B cell (primary cell): ENCODE results near the gene GRIA3. TPM values are rescaled to one million over a fixed set of nuclear protein-coding genes. Genes with fewer than 3 reads are reported as not detected.

Experiments used
- ATAC-seq: fragments of 200-7000 bp; cut with Tn5 transposase; one replicate; pipeline ENCODE4 v1.10.0; 2021; ENCODE audit warnings: low read depth, mild to moderate bottlenecking, moderate number of reproducible peaks, moderate library complexity
- CTCF ChIA-PET: fragments of 350-600 bp; sonication (Branson Sonifier 250); formaldehyde crosslinking; loops from one replicate; lab custom pipeline; 2021; ENCODE audit warnings: antibody characterized with exemption, inconsistent platforms; lab: Charles Lee
- POLR2A ChIA-PET: fragments of 350-600 bp; sonication (Branson Sonifier 250); formaldehyde crosslinking; loops from one replicate; lab custom pipeline; 2021; ENCODE audit warnings: antibody characterized with exemption; lab: Charles Lee
- DNase-seq: peaks from one replicate; pipeline ENCODE4 v3.0.0; 2013
- H2AFZ ChIP-seq: 2 replicates; pipeline ENCODE4 v1.6.1; 2012; ENCODE audit warnings: mild to moderate bottlenecking, low read depth, low read length; ENCODE audit not compliant: insufficient read depth, poor library complexity, severe bottlenecking
- H3K27ac ChIP-seq, 2 donors: 1 replicate in 1 of 2; 2 replicates in 1 of 2; pipeline ENCODE4 v1.5.1; 2012 to 2013; ENCODE audit warnings: low read length in 2 of 2, mild to moderate bottlenecking in 2 of 2, moderate library complexity in 1 of 2
- H3K27me3 ChIP-seq, 4 experiments: fragments of 200-600 bp in 1 of 4; sonication (generic) in 1 of 4; replicated peaks in 1 of 4; 1 replicate in 2 of 4; 2 replicates in 2 of 4; pipeline versions ENCODE4 v1.6.1 to v1.7.0; 2013 to 2016; ENCODE audit warnings: low read length in 3 of 4, mild to moderate bottlenecking in 2 of 4, mixed read lengths in 1 of 4, moderate library complexity in 1 of 4; ENCODE audit not compliant: insufficient read depth in 4 of 4, control insufficient read depth in 3 of 4; ENCODE audit errors: control extremely low read depth in 1 of 4
- H3K36me3 ChIP-seq, 2 experiments: replicated peaks in 1 of 2; 1 replicate in 1 of 2; 2 replicates in 1 of 2; pipeline versions ENCODE4 v1.6.1 to v1.7.1; 2013; ENCODE audit warnings: low read length in 1 of 2; ENCODE audit not compliant: insufficient read depth in 2 of 2, control insufficient read depth in 1 of 2; ENCODE audit errors: control extremely low read depth in 1 of 2, extremely low read depth in 1 of 2
- H3K4me1 ChIP-seq, 2 donors: fragments of 200-600 bp in 1 of 2; sonication (generic) in 1 of 2; 1 replicate in 1 of 2; 2 replicates in 1 of 2; pipeline versions ENCODE4 v1.5.1 to v1.6.1; 2013 to 2017; ENCODE audit warnings: low read length in 2 of 2; ENCODE audit not compliant: control insufficient read depth in 2 of 2, insufficient read depth in 2 of 2
- H3K4me2 ChIP-seq: replicated peaks from 2 replicates; pipeline ENCODE3; 2012; ENCODE audit warnings: mild to moderate bottlenecking, low read depth, low read length; ENCODE audit not compliant: poor library complexity, severe bottlenecking
- H3K4me3 ChIP-seq, 5 experiments: fragments of 200-600 bp in 1 of 5; sonication (generic) in 1 of 5; 1 replicate in 3 of 5; 2 replicates in 2 of 5; pipeline versions ENCODE4 v1.5.1 to v1.7.0; 2011 to 2016; ENCODE audit warnings: low read length in 4 of 5, mild to moderate bottlenecking in 4 of 5, low read depth in 2 of 5, control low read depth in 1 of 5, moderate library complexity in 1 of 5; ENCODE audit not compliant: insufficient read depth in 1 of 5; ENCODE audit errors: control extremely low read depth in 1 of 5, extremely low read depth in 1 of 5
- H3K79me2 ChIP-seq: fragments of 200-600 bp; sonication (generic); one replicate; pipeline ENCODE4 v1.6.0; 2016; ENCODE audit warnings: low read length; ENCODE audit not compliant: control insufficient read depth, insufficient read depth
- H3K9ac ChIP-seq: fragments of 200-600 bp; sonication (generic); 2 replicates; pipeline ENCODE4 v1.6.1; 2017; ENCODE audit warnings: mild to moderate bottlenecking, low read length, moderate library complexity
- H3K9me3 ChIP-seq, 3 donors: one replicate each; pipeline versions ENCODE4 v1.6.1 to v1.7.1; 2013; ENCODE audit warnings: low read length in 2 of 3; ENCODE audit not compliant: control insufficient read depth in 2 of 3, insufficient read depth in 1 of 3; ENCODE audit errors: control extremely low read depth in 1 of 3
- H4K20me1 ChIP-seq: 2 replicates; pipeline ENCODE4 v1.6.0; 2012; ENCODE audit warnings: mild to moderate bottlenecking, low read length; ENCODE audit not compliant: insufficient read depth, control insufficient read depth, poor library complexity, severe bottlenecking
- H3K27ac Mint-ChIP-seq: one replicate; pipeline ENCODE4 v1.8.0; 2021; ENCODE audit warnings: mixed read lengths
- H3K27me3 Mint-ChIP-seq: one replicate; pipeline ENCODE4 v1.8.0; 2021; ENCODE audit warnings: mixed read lengths
- H3K4me1 Mint-ChIP-seq: one replicate; pipeline ENCODE4 v1.8.0; 2021; ENCODE audit warnings: mixed read lengths
- H3K4me3 Mint-ChIP-seq: one replicate; pipeline ENCODE4 v1.8.0; 2021; ENCODE audit warnings: mixed read lengths
- H3K9me3 Mint-ChIP-seq: one replicate; pipeline ENCODE4 v1.8.0; 2022; ENCODE audit warnings: mixed read lengths; ENCODE audit not compliant: insufficient read depth
- CTCF ChIP-seq: fragments of 200-600 bp; IDR thresholded peaks from one replicate; pipeline ENCODE4 v1.8.0; 2022; ENCODE audit warnings: antibody characterized with exemption, mild to moderate bottlenecking
- EZH2 ChIP-seq: IDR thresholded peaks from 2 replicates; pipeline ENCODE4 v1.6.1; 2012; ENCODE audit warnings: borderline replicate concordance, low read depth, mild to moderate bottlenecking, moderate library complexity, low read length; ENCODE audit not compliant: insufficient read depth, poor library complexity, severe bottlenecking
- WGBS: methylation state at CpG from one replicate; pipeline ENCODE4 v1.1.5; 2013; ENCODE audit warnings: missing lambda C conversion rate; ENCODE audit not compliant: insufficient coverage; 5-methylcytosine and 5-hydroxymethylcytosine counted together
- intact Hi-C: fragments of 100-400 bp; cut with micrococcal nuclease; formaldehyde crosslinking; loops from one replicate; pipeline ENCODE4 v1.10.0; 2022
- polyA plus RNA-seq: library from polyadenylated mRNA; depleted of rRNA; stranded (reverse); fragments of >200 nt; gene quantifications from 2 replicates; pipeline ENCODE4 v1.2.3, GENCODE V29; 2012
- total RNA-seq, 2 donors: library from RNA; stranded (reverse); fragments of 120-200 nt in 1 of 2; gene quantifications; 1 replicate in 1 of 2; 2 replicates in 1 of 2; pipeline versions ENCODE4 v1.2.3 to v1.2.4, GENCODE V29; 2013 to 2022

GRIA3 gene
- total and polyA plus RNA-seq, 2 donors (not counting 1 experiment from before 2014, with no cell fraction given): not detected

GRCh38 chrX:123186801-123187200 is 2.7 kb downstream of the GRIA3 start:
- Histone ChIP-seq H3K27me3 (peaks cover 0 to 25% (median 0%) of the 10 kb centered on the region in 4 experiments), H2AFZ (no peak overlapping the region), H3K9ac (no peak overlapping the region), H3K36me3 (no peaks in the 10 kb centered on the region), H3K4me2 (no peak overlapping the region), H3K4me3 (no peak overlapping the region), H4K20me1 (no peaks in the 10 kb centered on the region), H3K27ac (no peak overlapping the region), H3K79me2 (no peaks in the 10 kb centered on the region), H3K4me1 (no peaks in the 10 kb centered on the region), H3K9me3 (no peaks in the 10 kb centered on the region)
- ChIA-PET POLR2A (no interaction called here), CTCF (no interaction called here)
- TF ChIP-seq CTCF (no peak), EZH2 (no peak)
- no peak for ATAC-seq
- Mint-ChIP-seq H3K4me1 (peaks cover 7% of the 10 kb centered on the region), H3K27me3 (peaks cover 26% of the 10 kb centered on the region), H3K27ac (no peak overlapping the region), H3K9me3 (no peaks in the 10 kb centered on the region), H3K4me3 (no peak overlapping the region)
- intact Hi-C loops: no loop called here
- no CpG with 5 or more reads among the region's 3 CpGs for WGBS
- no peak for DNase-seq

- no peak for ATAC-seq
- no peak overlapping the region for H3K4me2 ChIP-seq
Measured at GRCh38 chrX:123188081-123188480, 4.0 kb downstream of the GRIA3 start.

More at GRCh38 chrX:123188081-123188480, 4.0 kb downstream of the GRIA3 start:
- Mint-ChIP-seq H3K4me3 (no peak overlapping the region), H3K9me3 (no peaks in the 10 kb centered on the region), H3K27me3 (peaks cover 19% of the 10 kb centered on the region), H3K27ac (no peak overlapping the region), H3K4me1 (peaks cover 7% of the 10 kb centered on the region)
- no peaks in the 10 kb centered on the region for H3K79me2 ChIP-seq
- H3K27ac ChIP-seq: no peak overlapping the region
- TF ChIP-seq CTCF: no peak
- TF ChIP-seq EZH2: no peak
- WGBS: 100% methylated on average over 1 of the region's 3 CpGs
- no peaks in the 10 kb centered on the region for H3K4me1 ChIP-seq
- no peaks in the 10 kb centered on the region for H3K36me3 ChIP-seq
- no peak overlapping the region for H3K4me3 ChIP-seq
- no peak for DNase-seq
- H3K9me3 ChIP-seq: no peaks in the 10 kb centered on the region
- no peak overlapping the region for H2AFZ ChIP-seq
- peaks cover 0 to 25% (median 0%) of the 10 kb centered on the region in 4 experiments for H3K27me3 ChIP-seq
- ChIA-PET CTCF (no interaction called here), POLR2A (no interaction called here)
- no peaks in the 10 kb centered on the region for H4K20me1 ChIP-seq
- intact Hi-C loops: no loop called here
- H3K9ac ChIP-seq: no peak overlapping the region
